ENCODE data around the gene ACP5. TPM values are rescaled to one million over a fixed set of nuclear protein-coding genes. Genes with fewer than 3 reads are reported as not detected.

ACP5 gene
- total and polyA plus RNA-seq, 11 donors: 0.56 to 54.1 (median 2.8) TPM

GRCh38 chr19:11560404-11561051, 16.9 kb downstream of the ACP5 start:
- no peak for DNase-seq

GRCh38 chr19:11558881-11559828, 18.3 kb downstream of the ACP5 start, which contains the start of gene ELOF1:
Gene ELOF1 (minus strand): TSS chr19:11559230. CDS start chr19:11554347, 4,883 bp downstream.
- peaks cover 0 to 39% (median 23%) of the 10 kb centered on the region in 12 donors for H3K4me1 ChIP-seq
- H3K9me3 ChIP-seq: no peaks in the 10 kb centered on the region
- TF ChIP-seq CTCF (IDR thresholded peaks at IDR 0.05) (peak in 5 of 12 donors; percentile 1 to 42 (median 19)), POLR2A (IDR thresholded peaks at IDR 0.05) (peak in 1 of 2 donors; percentile 84)
- H3K27ac ChIP-seq: peak within 1 kb of the TSS in 11 of 12 donors; percentile 70 to 88 (median 79)
- peak; percentile 97 to 99 (median 99) for DNase-seq
- peaks cover 0 to 15% (median 11%) of the 10 kb centered on the region in 9 donors for H3K36me3 ChIP-seq
- H3K27me3 ChIP-seq: no peaks in the 10 kb centered on the region
- intact Hi-C loops (cut with DNase I): loop anchor here in 3 of 10 donors (1.0 to 5.0 kb wide), 3 partner anchors 28 to 54 kb away; partner anchors contain the start of genes ZNF627 (in 1 of the 3) and ZNF653 (in 1 of the 3)
- H3K4me3 ChIP-seq: peak within 1 kb of the TSS; percentile 49 to 97 (median 87)
- WGBS, 4 donors: 2 to 8% (median 4%) methylated on average over 34 to 57 of the region's 57 CpGs
- peak; percentile 99 for ATAC-seq

More at GRCh38 chr19:11560404-11561051, 16.9 kb downstream of the ACP5 start:
- no peaks in the 10 kb centered on the region for H3K9me3 ChIP-seq
- H3K4me1 ChIP-seq: peaks cover 0 to 35% (median 23%) of the 10 kb centered on the region in 12 donors
- no peak overlapping the region for H3K27ac ChIP-seq
- no peaks in the 10 kb centered on the region for H3K27me3 ChIP-seq
- H3K36me3 ChIP-seq: peaks cover 0 to 5% (median 0%) of the 10 kb centered on the region in 9 donors
- intact Hi-C loops (cut with DNase I): no loop called here
- 15 to 22% (median 19%) methylated on average over 9 of the region's 9 CpGs for WGBS, 4 donors
- ATAC-seq: peak in 3 of 4 donors; percentile 29 to 49 (median 46)
- TF ChIP-seq CTCF (IDR thresholded peaks at IDR 0.05) (peak; percentile 39 to 83 (median 60)), POLR2A (IDR thresholded peaks at IDR 0.05) (no peak)
- peak overlapping the region in 4 of 12 donors; percentile 78 to 97 (median 90) for H3K4me3 ChIP-seq

- Histone ChIP-seq H3K27ac (no peak overlapping the region), H3K4me3 (no peak overlapping the region), H3K9me3 (no peaks in the 10 kb centered on the region), H3K4me1 (peaks cover 0 to 39% (median 23%) of the 10 kb centered on the region in 12 donors), H3K36me3 (peaks cover 0 to 30% (median 24%) of the 10 kb centered on the region in 9 donors), H3K27me3 (no peaks in the 10 kb centered on the region)
- ATAC-seq (no peak), DNase-seq (no peak)
- intact Hi-C loops (cut with DNase I): loop anchor here in 1 of 10 donors (5.0 kb wide), 1 partner anchor 40 kb away; the partner anchor contains the start of gene ZNF627
- 76 to 84% (median 81%) methylated on average over 4 of the region's 4 CpGs for WGBS, 4 donors
- TF ChIP-seq POLR2A (IDR thresholded peaks at IDR 0.05) (no peak), CTCF (IDR thresholded peaks at IDR 0.05) (no peak)
These were observed 20.6 kb downstream of the ACP5 start for GRCh38 chr19:11556634-11557420.
